Pancreas (tissue), 10 donors: ENCODE measurements around the gene ILK. TPM values are rescaled to one million over a fixed set of nuclear protein-coding genes. Genes with fewer than 3 reads are reported as not detected.

Experiments used
- ATAC-seq, 4 donors: fragments of 200-7000 bp; cut with Tn5 transposase; one replicate each; pipeline versions ENCODE4 v1.8.0 to v1.9.1; 2020; ENCODE audit warnings: mild to moderate bottlenecking in 4 of 4, moderate library complexity in 4 of 4
- DNase-seq, 6 donors: peaks; one replicate each; pipeline ENCODE4 v3.0.0-alpha.2; 2020
- FAIRE-seq: peaks from 2 replicates; lab custom pipeline; 2012; peaks lifted over from hg19 to GRCh38; lab: Jason Lieb, UNC
- H3K27ac ChIP-seq, 4 donors: fragments of 200-600 bp; sonication (generic); 1 replicate in 3 of 4; 2 replicates in 1 of 4; pipeline versions ENCODE4 v1.5.0 to v1.8.0; 2020
- H3K27me3 ChIP-seq, 4 donors: fragments of 200-600 bp; one replicate each; pipeline ENCODE4 v1.8.0; 2021
- H3K36me3 ChIP-seq, 3 donors: fragments of 200-600 bp; sonication (generic) in 1 of 3; one replicate each; pipeline versions ENCODE4 v1.5.0 to v1.8.0; 2020 to 2021
- H3K4me1 ChIP-seq, 3 donors: fragments of 200-600 bp; one replicate each; pipeline ENCODE4 v1.8.0; 2021
- H3K4me3 ChIP-seq, 4 donors: fragments of 200-600 bp; sonication (generic) in 2 of 4; one replicate each; pipeline versions ENCODE4 v1.5.0 to v1.8.0; 2020 to 2021
- H3K9me3 ChIP-seq, 4 donors: fragments of 200-600 bp; one replicate each; pipeline ENCODE4 v1.8.0; 2021
- CTCF ChIP-seq, 4 donors: fragments of 200-600 bp; sonication (generic) in 3 of 4; IDR thresholded peaks; one replicate each; pipeline versions ENCODE4 v1.5.0 to v1.8.0; 2021; ENCODE audit warnings: antibody characterized with exemption in 4 of 4
- WGBS, 2 donors: extraction: QIAGEN DNeasy Blood & Tissue Kit; methylation state at CpG; one replicate each; pipeline ENCODE4 v1.1.7; 2013; 5-methylcytosine and 5-hydroxymethylcytosine counted together
- intact Hi-C, 3 donors: fragments of 100-400 bp; cut with DNase I; formaldehyde crosslinking; loops; one replicate each; pipeline versions ENCODE4 v1.11.1 to v1.14.2; 2022
- polyA plus RNA-seq, 2 donors: library from polyadenylated mRNA; stranded (reverse); fragments of 200-250 nt; gene quantifications; one replicate each; pipeline ENCODE4 v1.2.3, GENCODE V29; 2013
- total RNA-seq, 6 donors: library from RNA; stranded (reverse); fragmentation: NEBNext Ultra II Directional in 4 of 6; extraction: Animal tissue kit (Norgen Biotek cat#: 25700) in 4 of 6; gene quantifications; one replicate each; pipeline versions ENCODE4 v1.2.1 to v1.2.4, GENCODE V29; 2021 to 2023
- donor health status: healthy with polysubstance abuse.
- donor health status: DM: no; HTN: no; CAD: no; lungs with moderate emphysema.
- donor health status: DM: no; HTN: no; CAD: no.
- donor health status: control.
- donor health status: control.
- donor health status: Bipolar disorder and iron deficiency.
- donor health status: DM: yes; HTN: yes; CAD: no.
- donor health status: DM: no; HTN: no; CAD: no.
- donor health status: DM: no; HTN: no; CAD: no.
- donor health status: DM: yes; HTN: yes; CAD: no.

Gene ILK
- total and polyA plus RNA-seq, 8 donors, result 47.9 to 137 (median 70.4) TPM

GRCh38 chr11:6616596-6617250, 13.1 kb downstream of the ILK start:
- WGBS, 2 donors, result 89 to 92% methylated on average over 14 of the region's 14 CpGs
- no peak for TF ChIP-seq CTCF (IDR thresholded peaks at IDR 0.05)
- H3K4me1 ChIP-seq, result peaks cover 0 to 22% (median 16%) of the 10 kb centered on the region in 3 donors
- intact Hi-C loops, result loop anchor here in 1 of 3 donors (10.0 kb wide), 1 partner anchor 68 kb away; the partner anchor contains the start of gene MRPL17
- peak in 1 of 6 donors; percentile 61 for DNase-seq
- H3K4me3 ChIP-seq, result no peak overlapping the region
- H3K27ac ChIP-seq, result no peak overlapping the region
- no peaks in the 10 kb centered on the region for H3K9me3 ChIP-seq
- no peaks in the 10 kb centered on the region for H3K27me3 ChIP-seq
- no peaks in the 10 kb centered on the region for H3K36me3 ChIP-seq
- no peak for ATAC-seq
- no peak for FAIRE-seq

- peak in 1 of 6 donors; percentile 22 for DNase-seq
- TF ChIP-seq CTCF (IDR thresholded peaks at IDR 0.05), result no peak
- no peak for FAIRE-seq
- ATAC-seq, result no peak
- H3K4me1 ChIP-seq, result peaks cover 0 to 22% (median 16%) of the 10 kb centered on the region in 3 donors
- H3K4me3 ChIP-seq, result peak overlapping the region in 1 of 4 donors; percentile 48
- no peaks in the 10 kb centered on the region for H3K27me3 ChIP-seq
- intact Hi-C loops, result loop anchor here in 1 of 3 donors (10.0 kb wide), 1 partner anchor 67 kb away; the partner anchor contains the start of gene MRPL17
- WGBS, 2 donors, result 84 to 89% methylated on average over 5 of the region's 5 CpGs
- H3K36me3 ChIP-seq, result no peaks in the 10 kb centered on the region
- H3K27ac ChIP-seq, result no peak overlapping the region
- no peaks in the 10 kb centered on the region for H3K9me3 ChIP-seq
Observed at GRCh38 chr11:6617315-6617781, 13.8 kb downstream of the ILK start.

GRCh38 chr11:6618117-6619003, 14.8 kb downstream of the ILK start:
- Histone ChIP-seq H3K9me3 (no peaks in the 10 kb centered on the region), H3K4me1 (peaks cover 0 to 17% (median 8%) of the 10 kb centered on the region in 3 donors), H3K4me3 (peak overlapping the region; percentile 48 to 83 (median 65)), H3K36me3 (no peaks in the 10 kb centered on the region), H3K27ac (peak overlapping the region; percentile 47 to 89 (median 59)), H3K27me3 (no peaks in the 10 kb centered on the region)
- TF ChIP-seq CTCF (IDR thresholded peaks at IDR 0.05), result no peak
- 19 to 30% methylated on average over 15 of the region's 15 CpGs for WGBS, 2 donors
- FAIRE-seq (no peak), DNase-seq (peak in 3 of 6 donors; percentile 29 to 52 (median 43)), ATAC-seq (peak in 3 of 4 donors; percentile 3 to 35 (median 13))
- intact Hi-C loops, result loop anchor here in 1 of 3 donors (10.0 kb wide), 1 partner anchor 66 kb away; the partner anchor contains the start of gene MRPL17

- no peaks in the 10 kb centered on the region for H3K27me3 ChIP-seq
- peak; percentile 82 to 95 (median 90) for DNase-seq
- peak; percentile 97 to 99 (median 98) for ATAC-seq
- no peak for TF ChIP-seq CTCF (IDR thresholded peaks at IDR 0.05)
- no peaks in the 10 kb centered on the region for H3K36me3 ChIP-seq
- H3K9me3 ChIP-seq, result no peaks in the 10 kb centered on the region
- WGBS, 2 donors, result 0% methylated on average over 16 of the region's 16 CpGs
- H3K4me1 ChIP-seq, result peaks cover 0 to 13% (median 5%) of the 10 kb centered on the region in 3 donors
- intact Hi-C loops, result loop anchor here in 1 of 3 donors (10.0 kb wide), 1 partner anchor 66 kb away; the partner anchor contains the start of gene MRPL17
- H3K4me3 ChIP-seq, result peak within 1 kb of the TSS; percentile 48 to 83 (median 65)
- H3K27ac ChIP-seq, result peak within 1 kb of the TSS; percentile 47 to 89 (median 59)
- FAIRE-seq, result peak; percentile 93
Observed at GRCh38 chr11:6619004-6619745, 15.6 kb downstream of the ILK start, which contains the start of gene TPP1. Gene TPP1 (minus strand): TSS chr11:6619422. CDS start chr11:6619400, 22 bp downstream.
